Sigmoid colon (tissue), 4 donors: ENCODE data around the gene KRT5.

Experiments
- EP300 ChIP-seq, 4 donors: sonication (generic); formaldehyde crosslinking; IDR thresholded peaks; one replicate each; pipeline ENCODE4 v1.6.1; 2017; ENCODE audit warnings: antibody characterized with exemption in 4 of 4
- POLR2AphosphoS5 ChIP-seq, 4 donors: sonication (generic); formaldehyde crosslinking; IDR thresholded peaks; one replicate each; pipeline ENCODE4 v1.6.1; 2017; ENCODE audit warnings: antibody characterized with exemption in 4 of 4
- TF ChIP-seq, protein P1 (sequence below), 4 experiments: fragments of 450-650 bp in 3 of 4; fragments of 200-600 bp in 1 of 4; IDR thresholded peaks; one replicate each; pipeline ENCODE4 v1.5.1; 2016 to 2019; ENCODE audit warnings: antibody characterized with exemption in 4 of 4, mild to moderate bottlenecking in 3 of 4, moderate library complexity in 2 of 4

GRCh38 chr12:52519387-52519703, 849 bp downstream of the KRT5 start:
- TF ChIP-seq, protein P1, sequence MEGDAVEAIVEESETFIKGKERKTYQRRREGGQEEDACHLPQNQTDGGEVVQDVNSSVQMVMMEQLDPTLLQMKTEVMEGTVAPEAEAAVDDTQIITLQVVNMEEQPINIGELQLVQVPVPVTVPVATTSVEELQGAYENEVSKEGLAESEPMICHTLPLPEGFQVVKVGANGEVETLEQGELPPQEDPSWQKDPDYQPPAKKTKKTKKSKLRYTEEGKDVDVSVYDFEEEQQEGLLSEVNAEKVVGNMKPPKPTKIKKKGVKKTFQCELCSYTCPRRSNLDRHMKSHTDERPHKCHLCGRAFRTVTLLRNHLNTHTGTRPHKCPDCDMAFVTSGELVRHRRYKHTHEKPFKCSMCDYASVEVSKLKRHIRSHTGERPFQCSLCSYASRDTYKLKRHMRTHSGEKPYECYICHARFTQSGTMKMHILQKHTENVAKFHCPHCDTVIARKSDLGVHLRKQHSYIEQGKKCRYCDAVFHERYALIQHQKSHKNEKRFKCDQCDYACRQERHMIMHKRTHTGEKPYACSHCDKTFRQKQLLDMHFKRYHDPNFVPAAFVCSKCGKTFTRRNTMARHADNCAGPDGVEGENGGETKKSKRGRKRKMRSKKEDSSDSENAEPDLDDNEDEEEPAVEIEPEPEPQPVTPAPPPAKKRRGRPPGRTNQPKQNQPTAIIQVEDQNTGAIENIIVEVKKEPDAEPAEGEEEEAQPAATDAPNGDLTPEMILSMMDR (IDR thresholded peaks at IDR 0.05), result no peak
- TF ChIP-seq POLR2AphosphoS5 (IDR thresholded peaks at IDR 0.05), result no peak
- no peak for TF ChIP-seq EP300 (IDR thresholded peaks at IDR 0.05)
